Kidney capillary endothelial cell (primary cell): Measurements from ENCODE around the gene CEP112.
"Not testable (repeated sequence)": the region's sequence is repeated elsewhere in the genome, so short reads cannot be mapped to it uniquely, and the experiment has no call there.

Source experiments
- DNase-seq: peaks from one replicate; pipeline ENCODE4 v3.0.0-alpha.2; 2018; ENCODE audit warnings: low spot score

CEP112 gene

DNA sequence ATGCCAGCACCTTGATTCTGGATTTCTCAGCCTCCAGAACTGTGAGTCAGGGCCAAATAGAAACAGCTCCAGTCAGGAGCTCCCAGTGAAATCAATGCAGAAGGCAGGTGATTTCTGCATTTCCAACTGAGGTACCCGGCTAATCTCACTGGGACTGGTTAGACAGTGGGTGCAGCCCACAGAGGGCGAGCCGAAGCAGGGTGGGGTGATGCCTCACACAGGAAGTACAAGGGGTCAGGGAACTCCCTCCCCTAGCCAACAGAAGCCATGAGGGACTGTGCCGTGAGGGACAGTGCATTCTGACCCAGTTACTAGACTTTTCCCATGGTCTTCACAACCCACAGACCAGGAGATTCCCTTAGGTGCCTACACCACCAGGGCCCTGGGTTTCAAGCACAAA is 36.9 kb downstream of the CEP112 start:
- not testable (repeated sequence) for DNase-seq

- no peak for DNase-seq
Observed at GRCh38 chr17:66152756-66153155, 39.2 kb downstream of the CEP112 start.

DNA sequence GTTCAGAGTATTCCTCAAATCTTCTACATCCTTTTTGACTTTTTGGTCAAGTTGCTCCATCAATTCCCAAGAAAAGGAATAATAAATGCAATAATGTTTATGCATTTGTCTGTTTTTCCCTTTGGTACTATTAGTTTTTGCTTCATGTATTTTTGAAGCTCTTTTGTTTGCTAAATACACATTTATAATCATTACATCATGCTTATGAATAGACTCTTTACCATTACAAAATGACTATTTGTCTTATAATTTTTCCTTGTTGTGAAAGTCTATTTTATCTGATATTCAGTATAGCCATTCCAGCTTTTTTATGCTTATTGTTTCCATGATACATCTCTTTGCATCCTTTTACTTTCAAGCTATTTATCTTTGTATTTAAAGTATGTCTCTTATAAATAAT is 41.2 kb downstream of the CEP112 start:
- DNase-seq = no peak

- no peak for DNase-seq
Observed at GRCh38 chr17:66149562-66149961, 42.4 kb downstream of the CEP112 start.

GRCh38 chr17:66146394-66146793 is 45.5 kb downstream of the CEP112 start:
- DNase-seq = no peak

DNA sequence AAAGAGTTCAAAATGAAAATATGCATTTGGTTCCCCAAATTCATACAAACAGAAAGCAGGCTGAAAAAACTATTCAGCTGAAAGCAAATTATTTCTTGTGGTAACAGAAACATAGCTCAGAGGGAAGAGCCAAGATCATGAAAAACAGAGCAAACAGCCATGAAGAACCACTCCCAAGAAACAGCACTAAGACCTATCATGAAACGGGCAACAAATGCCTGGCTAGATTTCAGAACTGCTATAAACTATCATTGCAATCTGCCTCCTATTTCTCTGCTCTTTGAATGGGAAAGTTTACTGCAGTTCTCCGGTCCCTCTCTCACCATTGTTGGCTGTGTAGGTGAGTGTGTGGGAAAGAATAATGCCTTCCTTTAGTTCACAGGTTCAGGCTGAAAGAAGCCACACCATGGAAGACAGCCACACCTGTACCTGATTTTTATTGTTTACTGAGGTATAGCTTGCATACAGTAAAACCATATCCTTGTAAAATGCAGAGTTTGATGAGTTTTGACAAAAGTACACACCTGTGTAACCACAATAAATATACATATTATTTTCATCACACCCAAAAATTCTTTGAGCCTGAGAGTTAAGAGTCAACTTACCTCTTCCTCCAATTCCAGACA is 48.2 kb downstream of the CEP112 start:
- DNase-seq = no peak

DNA sequence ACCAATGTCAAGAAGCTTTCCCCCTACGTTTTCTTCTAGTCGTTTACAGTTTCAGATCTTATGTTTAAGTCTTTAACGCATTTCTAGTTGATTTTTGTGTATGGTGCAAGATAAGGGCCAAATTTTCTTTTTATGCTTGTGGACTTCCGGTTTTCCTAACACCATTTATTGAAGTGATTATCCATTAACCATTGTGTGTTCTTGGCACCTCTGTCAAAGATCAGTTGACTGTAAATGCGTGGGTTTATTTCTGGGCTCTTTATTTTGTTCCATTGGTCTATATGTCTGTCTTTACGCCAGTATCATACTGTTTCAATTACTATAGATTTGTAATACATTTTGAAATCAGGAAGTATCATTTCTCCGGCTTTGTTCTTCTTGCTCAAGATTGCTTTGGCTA is 49.5 kb downstream of the CEP112 start:
- no peak for DNase-seq

- no peak for DNase-seq
Observed at GRCh38 chr17:66138120-66138519, 53.8 kb downstream of the CEP112 start.

GRCh38 chr17:66135896-66136295 is 56.0 kb downstream of the CEP112 start:
- DNase-seq = no peak

GRCh38 chr17:66135219-66135618 is 56.7 kb downstream of the CEP112 start:
- DNase-seq = no peak

GRCh38 chr17:66129759-66130158 is 62.2 kb downstream of the CEP112 start:
- DNase-seq = no peak

DNA sequence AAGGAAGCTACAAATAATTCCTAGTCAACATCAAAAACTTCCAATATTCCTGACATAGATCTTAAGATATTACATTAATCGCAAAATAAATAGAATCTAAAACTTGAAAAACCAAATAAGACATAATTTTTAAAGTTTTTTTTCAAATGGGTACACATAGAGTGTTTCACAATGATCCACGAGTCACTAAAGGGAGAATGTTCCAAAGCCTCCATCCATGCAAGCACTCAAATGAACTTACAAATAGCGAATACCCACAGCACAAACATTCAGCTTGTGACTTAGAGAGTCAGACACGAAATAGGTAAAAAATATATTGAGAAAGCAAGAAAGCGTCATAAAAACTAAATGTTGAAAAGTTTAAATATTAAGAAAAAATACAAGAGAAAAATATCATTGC is 65.7 kb downstream of the CEP112 start:
- DNase-seq = no peak

GRCh38 chr17:66123163-66123562 is 68.8 kb downstream of the CEP112 start:
- DNase-seq = no peak

- DNase-seq = no peak
Observed at GRCh38 chr17:66115246-66115645, 76.7 kb downstream of the CEP112 start.

- DNase-seq = no peak
Observed at GRCh38 chr17:66114609-66115008, 77.3 kb downstream of the CEP112 start.

- DNase-seq = no peak
Observed at GRCh38 chr17:66107731-66108130, 84.2 kb downstream of the CEP112 start.

GRCh38 chr17:66098040-66098439 is 93.9 kb downstream of the CEP112 start:
- DNase-seq = no peak

DNA sequence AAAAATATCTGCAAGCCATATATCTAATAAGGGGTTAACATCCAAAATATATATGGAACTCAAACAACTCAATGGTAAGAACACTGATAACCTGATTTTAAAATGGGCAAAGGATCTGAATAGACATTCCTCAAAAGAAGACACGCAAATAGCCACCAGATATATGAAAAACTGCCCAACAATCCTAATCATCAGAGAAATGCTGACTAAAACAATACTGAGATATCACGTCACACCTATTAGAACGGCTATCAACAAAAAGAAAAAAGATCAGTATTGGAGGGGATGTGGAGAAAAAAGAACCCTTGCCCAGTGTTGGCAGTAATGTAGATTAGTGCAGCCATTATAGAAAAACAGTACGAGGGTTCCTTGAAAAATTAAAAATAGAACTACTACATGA is 97.2 kb downstream of the CEP112 start:
- no peak for DNase-seq

DNA sequence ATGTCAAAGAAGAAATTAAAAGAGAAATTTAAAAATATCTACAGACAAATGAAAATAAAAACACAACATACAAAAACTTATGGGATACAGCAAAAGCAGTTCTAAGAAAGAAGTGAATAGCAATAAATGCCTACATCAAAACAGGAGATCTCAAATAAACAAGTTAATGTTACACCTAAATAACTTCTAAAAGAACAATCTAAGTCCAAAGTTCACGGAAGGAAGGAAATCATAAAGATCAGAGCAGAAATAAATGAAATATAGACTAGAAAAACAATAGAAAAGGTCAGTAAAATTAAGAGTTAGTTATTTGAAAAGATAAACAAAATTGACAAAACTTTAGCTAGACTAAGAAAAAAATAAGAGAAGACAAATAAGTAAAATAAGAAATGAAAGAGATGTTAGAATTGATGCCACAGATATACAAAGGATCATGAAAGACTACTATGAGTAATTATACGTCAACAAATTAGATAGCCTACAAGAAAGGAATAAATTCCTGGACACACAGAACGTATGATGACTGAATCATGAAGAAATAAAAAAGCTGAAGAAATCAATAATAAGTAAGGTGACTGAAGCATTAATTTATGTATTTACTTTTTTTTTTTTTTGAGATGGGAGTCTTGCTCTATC is 100.4 kb downstream of the CEP112 start:
- no peak for DNase-seq

DNA sequence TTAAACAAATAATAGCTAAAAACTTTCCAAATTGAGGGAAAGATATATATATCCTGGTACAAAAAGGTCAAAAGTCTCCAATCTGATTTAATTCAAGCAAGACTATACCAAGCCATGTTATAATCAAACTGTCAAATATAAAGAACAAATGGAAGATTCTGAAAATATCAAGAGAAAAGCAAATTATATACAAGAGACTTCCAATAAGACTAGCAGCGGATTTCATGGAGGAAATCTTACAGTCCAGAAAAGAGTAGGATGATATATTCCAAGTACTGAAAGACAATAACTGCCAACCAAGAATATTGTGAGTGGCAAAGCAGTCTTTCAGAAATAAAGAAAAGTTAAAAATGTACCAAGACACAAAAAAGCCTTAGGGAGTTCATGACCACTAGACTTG is 102.2 kb downstream of the CEP112 start:
- DNase-seq = no peak

- no peak for DNase-seq
Observed at GRCh38 chr17:66088173-66088572, 103.8 kb downstream of the CEP112 start.

DNA sequence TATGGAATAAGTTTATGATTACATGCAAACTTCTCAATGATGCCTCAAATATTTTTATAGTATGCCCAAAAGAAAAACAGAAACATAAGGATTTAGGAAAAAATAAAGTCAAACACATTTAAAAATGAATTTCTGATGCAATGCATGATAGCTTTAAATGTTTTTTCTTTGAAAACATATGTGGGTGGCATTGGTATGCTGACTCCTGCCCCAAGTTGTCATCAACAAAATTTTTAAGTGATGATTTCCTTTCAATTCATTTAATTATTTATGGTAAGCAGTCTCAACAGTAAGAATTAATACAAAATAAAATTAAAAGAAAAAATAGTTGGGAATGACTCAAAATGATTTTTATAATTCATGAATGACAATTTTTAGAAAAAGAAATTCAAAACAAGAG is 104.9 kb downstream of the CEP112 start:
- no peak for DNase-seq

GRCh38 chr17:66085221-66085620 is 106.7 kb downstream of the CEP112 start:
- no peak for DNase-seq

GRCh38 chr17:66080670-66081069 is 111.3 kb downstream of the CEP112 start:
- not testable (repeated sequence) for DNase-seq
